Panc1 (cell line): ENCODE results near the gene IFNAR1. TPM values are rescaled to one million over a fixed set of nuclear protein-coding genes. Genes with fewer than 3 reads are reported as not detected.

Experiments used
- ATAC-seq: fragments of 200-7000 bp; cut with Tn5 transposase; 2 replicates; pipeline ENCODE4 v1.9.1; 2020; ENCODE audit warnings: mild to moderate bottlenecking, moderate library complexity
- BruUV-seq: library from RNA; stranded (reverse); fragments of 400-500 nt; replicated peaks from 2 replicates; lab custom pipeline; 2021; lab: Mats Ljungman, UMichigan
- CTCF ChIA-PET: fragments of 300-600 bp; sonication (Branson Sonifier 250); formaldehyde crosslinking; loops from one replicate; lab custom pipeline; 2022; ENCODE audit warnings: antibody characterized with exemption; lab: Charles Lee
- POLR2A ChIA-PET: fragments of 300-600 bp; sonication (Branson Sonifier 250); formaldehyde crosslinking; loops from one replicate; lab custom pipeline; 2022; ENCODE audit warnings: antibody characterized with exemption; lab: Charles Lee
- DNase-seq: peaks from one replicate; pipeline ENCODE4 v3.0.0-alpha.2; 2010; ENCODE audit warnings: low read depth, low spot score
- H3K27ac ChIP-seq: 2 replicates; pipeline ENCODE4 v1.5.1; 2011; ENCODE audit warnings: mild to moderate bottlenecking, low read length, inconsistent platforms
- H3K27me3 ChIP-seq: fragments of 200-500 bp; sonication (Bioruptor generic); 2 replicates; pipeline ENCODE4 v1.6.0; 2014; ENCODE audit warnings: low read length, inconsistent platforms; ENCODE audit not compliant: control insufficient read depth, insufficient read depth
- H3K36me3 ChIP-seq: fragments of 200-500 bp; sonication (Bioruptor generic); 2 replicates; pipeline ENCODE4 v1.5.1; 2014; ENCODE audit warnings: inconsistent platforms, mild to moderate bottlenecking, low read length, moderate library complexity; ENCODE audit not compliant: control insufficient read depth, insufficient read depth
- H3K4me1 ChIP-seq: 2 replicates; pipeline ENCODE4 v1.5.1; 2011; ENCODE audit warnings: inconsistent platforms, mild to moderate bottlenecking, low read length, moderate library complexity; ENCODE audit not compliant: control insufficient read depth, insufficient read depth
- H3K4me3 ChIP-seq, 2 experiments: 2 replicates each; pipeline ENCODE4 v1.5.1; 2011 to 2012; ENCODE audit warnings: low read depth in 2 of 2, low read length in 2 of 2, mild to moderate bottlenecking in 2 of 2, inconsistent platforms in 1 of 2, moderate library complexity in 1 of 2
- H3K9me3 ChIP-seq: fragments of 200-500 bp; sonication (Bioruptor generic); 2 replicates; pipeline ENCODE4 v1.5.1; 2014; ENCODE audit warnings: low read depth, mild to moderate bottlenecking, inconsistent platforms, low read length, moderate library complexity; ENCODE audit not compliant: control insufficient read depth, insufficient read depth
- POLR2AphosphoS5 ChIP-seq: IDR thresholded peaks from 2 replicates; pipeline ENCODE4 v1.6.1; 2012; ENCODE audit warnings: mild to moderate bottlenecking, low read depth, low read length, moderate library complexity
- SIN3A ChIP-seq: IDR thresholded peaks from 2 replicates; pipeline ENCODE4 v1.6.1; 2012; ENCODE audit warnings: low read depth, mild to moderate bottlenecking, low read length, moderate library complexity, borderline replicate concordance; ENCODE audit not compliant: insufficient read depth
- TCF7L2 ChIP-seq: IDR thresholded peaks from 2 replicates; pipeline ENCODE4 v1.6.1; 2011; ENCODE audit warnings: mild to moderate bottlenecking, low read depth, low read length, inconsistent platforms
- in situ Hi-C: cut with HindIII; loops from 2 replicates; pipeline ENCODE4 v1.10.0; 2016; ENCODE audit warnings: low sequenced_read_pairs, low pct_unique_long_range_greater_than_20kb
- intact Hi-C: fragments of 100-400 bp; cut with micrococcal nuclease; formaldehyde crosslinking; loops from one replicate; pipeline ENCODE4 v1.10.0; 2022; ENCODE audit not compliant: unreplicated experiment
- total RNA-seq: library from RNA; stranded (reverse); gene quantifications from one replicate; pipeline ENCODE4 v1.2.1, GENCODE V29; 2021; ENCODE audit not compliant: unreplicated experiment
- TF ChIP-seq, protein P1 (sequence below), 2 experiments: IDR thresholded peaks; 2 replicates each; pipeline ENCODE4 v1.6.1; 2011 to 2012; ENCODE audit warnings: low read depth in 2 of 2, control low read depth in 1 of 2, low read length in 1 of 2, mild to moderate bottlenecking in 1 of 2, moderate library complexity in 1 of 2; ENCODE audit not compliant: insufficient read depth in 1 of 2
- TF ChIP-seq, protein P2 (sequence below): fragments of 450-650 bp; IDR thresholded peaks from 2 replicates; pipeline ENCODE4 v1.5.1; 2017; ENCODE audit warnings: mild to moderate bottlenecking

The IFNAR1 gene
- total RNA-seq, 1 experiment from 2014 or later: 23.8 TPM

DNA sequence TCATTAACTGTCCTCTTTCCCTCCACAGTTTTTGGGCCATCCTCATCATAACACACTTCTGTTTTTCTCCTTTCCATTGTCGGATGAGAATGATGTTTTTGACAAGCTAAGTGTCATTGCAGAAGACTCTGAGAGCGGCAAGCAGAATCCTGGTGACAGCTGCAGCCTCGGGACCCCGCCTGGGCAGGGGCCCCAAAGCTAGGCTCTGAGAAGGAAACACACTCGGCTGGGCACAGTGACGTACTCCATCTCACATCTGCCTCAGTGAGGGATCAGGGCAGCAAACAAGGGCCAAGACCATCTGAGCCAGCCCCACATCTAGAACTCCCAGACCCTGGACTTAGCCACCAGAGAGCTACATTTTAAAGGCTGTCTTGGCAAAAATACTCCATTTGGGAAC is 28.6 kb upstream of the IFNAR1 start:
- DNase-seq (no peak), ATAC-seq (no peak)
- no peaks in the 10 kb centered on the region for H3K9me3 ChIP-seq
- H3K27ac ChIP-seq: no peak overlapping the region
- no peaks in the 10 kb centered on the region for H3K4me1 ChIP-seq
- BruUV-seq: no TSS peak
- no peak overlapping the region for H3K4me3 ChIP-seq
- no peak for TF ChIP-seq TCF7L2
- TF ChIP-seq POLR2AphosphoS5: no peak
- TF ChIP-seq SIN3A: no peak
- TF ChIP-seq, protein P1, sequence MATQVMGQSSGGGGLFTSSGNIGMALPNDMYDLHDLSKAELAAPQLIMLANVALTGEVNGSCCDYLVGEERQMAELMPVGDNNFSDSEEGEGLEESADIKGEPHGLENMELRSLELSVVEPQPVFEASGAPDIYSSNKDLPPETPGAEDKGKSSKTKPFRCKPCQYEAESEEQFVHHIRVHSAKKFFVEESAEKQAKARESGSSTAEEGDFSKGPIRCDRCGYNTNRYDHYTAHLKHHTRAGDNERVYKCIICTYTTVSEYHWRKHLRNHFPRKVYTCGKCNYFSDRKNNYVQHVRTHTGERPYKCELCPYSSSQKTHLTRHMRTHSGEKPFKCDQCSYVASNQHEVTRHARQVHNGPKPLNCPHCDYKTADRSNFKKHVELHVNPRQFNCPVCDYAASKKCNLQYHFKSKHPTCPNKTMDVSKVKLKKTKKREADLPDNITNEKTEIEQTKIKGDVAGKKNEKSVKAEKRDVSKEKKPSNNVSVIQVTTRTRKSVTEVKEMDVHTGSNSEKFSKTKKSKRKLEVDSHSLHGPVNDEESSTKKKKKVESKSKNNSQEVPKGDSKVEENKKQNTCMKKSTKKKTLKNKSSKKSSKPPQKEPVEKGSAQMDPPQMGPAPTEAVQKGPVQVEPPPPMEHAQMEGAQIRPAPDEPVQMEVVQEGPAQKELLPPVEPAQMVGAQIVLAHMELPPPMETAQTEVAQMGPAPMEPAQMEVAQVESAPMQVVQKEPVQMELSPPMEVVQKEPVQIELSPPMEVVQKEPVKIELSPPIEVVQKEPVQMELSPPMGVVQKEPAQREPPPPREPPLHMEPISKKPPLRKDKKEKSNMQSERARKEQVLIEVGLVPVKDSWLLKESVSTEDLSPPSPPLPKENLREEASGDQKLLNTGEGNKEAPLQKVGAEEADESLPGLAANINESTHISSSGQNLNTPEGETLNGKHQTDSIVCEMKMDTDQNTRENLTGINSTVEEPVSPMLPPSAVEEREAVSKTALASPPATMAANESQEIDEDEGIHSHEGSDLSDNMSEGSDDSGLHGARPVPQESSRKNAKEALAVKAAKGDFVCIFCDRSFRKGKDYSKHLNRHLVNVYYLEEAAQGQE (IDR thresholded peaks at IDR 0.05; ENCODE audit: insufficient read depth in 1 of 2, low read depth in 2 of 2, low read length in 1 of 2): no peak
- TF ChIP-seq, protein P2, sequence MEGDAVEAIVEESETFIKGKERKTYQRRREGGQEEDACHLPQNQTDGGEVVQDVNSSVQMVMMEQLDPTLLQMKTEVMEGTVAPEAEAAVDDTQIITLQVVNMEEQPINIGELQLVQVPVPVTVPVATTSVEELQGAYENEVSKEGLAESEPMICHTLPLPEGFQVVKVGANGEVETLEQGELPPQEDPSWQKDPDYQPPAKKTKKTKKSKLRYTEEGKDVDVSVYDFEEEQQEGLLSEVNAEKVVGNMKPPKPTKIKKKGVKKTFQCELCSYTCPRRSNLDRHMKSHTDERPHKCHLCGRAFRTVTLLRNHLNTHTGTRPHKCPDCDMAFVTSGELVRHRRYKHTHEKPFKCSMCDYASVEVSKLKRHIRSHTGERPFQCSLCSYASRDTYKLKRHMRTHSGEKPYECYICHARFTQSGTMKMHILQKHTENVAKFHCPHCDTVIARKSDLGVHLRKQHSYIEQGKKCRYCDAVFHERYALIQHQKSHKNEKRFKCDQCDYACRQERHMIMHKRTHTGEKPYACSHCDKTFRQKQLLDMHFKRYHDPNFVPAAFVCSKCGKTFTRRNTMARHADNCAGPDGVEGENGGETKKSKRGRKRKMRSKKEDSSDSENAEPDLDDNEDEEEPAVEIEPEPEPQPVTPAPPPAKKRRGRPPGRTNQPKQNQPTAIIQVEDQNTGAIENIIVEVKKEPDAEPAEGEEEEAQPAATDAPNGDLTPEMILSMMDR: no peak
- H3K27me3 ChIP-seq: no peaks in the 10 kb centered on the region
- in situ Hi-C loops (no loop called here), intact Hi-C loops (no loop called here)
- H3K36me3 ChIP-seq: no peaks in the 10 kb centered on the region
- ChIA-PET POLR2A (interaction anchor here (0.6 kb wide), 1 partner anchor 12 kb away, joined by 6 read pairs; no protein-coding TSS in a partner anchor), CTCF (no interaction called here)

DNA sequence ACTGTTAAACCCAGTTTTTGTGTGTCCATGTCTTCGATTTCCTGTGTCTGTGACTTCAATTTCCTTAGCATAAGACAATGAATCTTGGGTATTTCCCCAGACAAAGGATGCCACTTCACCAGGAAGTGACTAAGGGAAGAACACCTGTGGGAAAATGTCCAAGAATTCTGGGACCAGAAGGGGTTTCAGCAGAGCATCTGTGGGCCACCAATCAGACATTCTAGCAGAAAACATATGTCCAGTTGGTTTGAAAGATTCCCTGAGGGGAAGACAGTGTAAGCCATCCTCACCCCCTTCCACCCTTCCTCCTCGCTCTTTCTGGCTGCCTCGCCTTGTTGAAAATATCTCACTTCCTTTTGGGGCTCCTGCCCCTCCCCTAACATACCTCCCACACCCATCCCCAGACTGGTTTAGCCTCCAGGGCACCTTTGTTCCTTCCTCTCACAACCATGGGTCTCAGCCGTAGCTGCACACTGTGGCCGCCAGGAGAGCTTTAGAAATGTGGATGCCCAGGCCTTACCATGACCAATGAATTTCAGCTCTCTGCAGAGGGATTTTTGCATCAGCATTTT is 25.5 kb upstream of the IFNAR1 start:
- intact Hi-C loops: no loop called here
- Histone ChIP-seq H3K4me1 (no peaks in the 10 kb centered on the region), H3K27me3 (no peaks in the 10 kb centered on the region), H3K4me3 (no peak overlapping the region), H3K36me3 (no peaks in the 10 kb centered on the region), H3K27ac (no peak overlapping the region), H3K9me3 (no peaks in the 10 kb centered on the region)
- in situ Hi-C loops: no loop called here
- DNase-seq: no peak
- CTCF ChIA-PET: no interaction called here
- BruUV-seq: no TSS peak
- ATAC-seq: no peak; the same call in 1 of the 2 replicates
- POLR2A ChIA-PET: interaction anchor here (1.1 kb wide), 1 partner anchor 26 kb away, joined by 7 read pairs; the partner anchor contains the start of gene IFNAR1
- TF ChIP-seq TCF7L2 (no peak), SIN3A (no peak), POLR2AphosphoS5 (no peak)
- TF ChIP-seq, protein P1 (IDR thresholded peaks at IDR 0.05; ENCODE audit: insufficient read depth in 1 of 2, low read depth in 2 of 2, low read length in 1 of 2): no peak
- TF ChIP-seq, protein P2: no peak
